Tibial nerve (tissue), 4 donors: ENCODE measurements around the gene MARF1.

ENCODE experiments used
- EP300 ChIP-seq, 2 donors: sonication (generic); formaldehyde crosslinking; IDR thresholded peaks; one replicate each; pipeline ENCODE4 v1.6.1; 2017; ENCODE audit warnings: antibody characterized with exemption in 2 of 2, mild to moderate bottlenecking in 1 of 2
- POLR2A ChIP-seq, 2 donors: fragments of 450-650 bp; IDR thresholded peaks; one replicate each; pipeline ENCODE4 v1.6.1; 2017; ENCODE audit warnings: antibody characterized with exemption in 2 of 2, mild to moderate bottlenecking in 2 of 2, moderate library complexity in 2 of 2
- TF ChIP-seq, protein P1 (sequence below), 5 experiments: fragments of 200-600 bp in 3 of 5; fragments of 450-650 bp in 2 of 5; sonication (generic) in 3 of 5; IDR thresholded peaks; one replicate each; pipeline ENCODE4 v1.5.1; 2016 to 2019; ENCODE audit warnings: antibody characterized with exemption in 5 of 5, mild to moderate bottlenecking in 3 of 5, moderate library complexity in 2 of 5

DNA sequence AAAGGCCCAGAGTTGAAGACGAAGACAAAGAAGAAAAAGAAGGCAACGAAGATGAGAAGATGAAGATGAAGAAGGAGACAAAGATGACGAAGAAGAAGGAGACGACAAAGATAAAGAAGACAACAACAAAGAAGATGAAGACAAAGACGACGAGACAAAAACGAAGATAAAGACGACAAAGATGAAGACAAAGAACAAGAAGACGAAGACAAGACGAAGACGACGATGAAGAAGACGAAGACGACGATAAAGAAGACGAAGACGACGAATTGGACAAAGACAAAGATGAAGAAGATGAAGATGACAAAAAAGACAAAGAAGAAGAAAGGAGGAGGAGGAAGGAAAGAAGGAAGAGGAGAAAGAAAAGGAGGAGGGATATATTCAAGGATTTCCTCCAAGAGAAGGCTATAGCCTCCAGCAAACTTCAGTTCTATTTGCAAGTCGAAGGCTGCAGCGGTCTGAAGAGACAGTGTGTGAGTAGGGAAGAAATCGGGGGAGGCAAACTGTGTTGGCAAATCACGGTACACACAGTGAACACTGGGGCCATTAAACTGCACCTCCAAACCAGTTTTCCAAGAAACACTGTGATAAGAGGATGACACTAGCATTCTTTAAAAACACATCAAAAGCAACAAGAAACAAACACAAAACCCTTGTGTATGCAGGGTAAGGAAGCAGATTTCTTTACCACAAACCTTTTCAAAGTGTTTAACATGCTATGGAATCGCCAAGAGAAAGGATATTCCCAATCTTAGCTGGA lies 40.5 kb downstream of the MARF1 start:
- TF ChIP-seq, protein P1, sequence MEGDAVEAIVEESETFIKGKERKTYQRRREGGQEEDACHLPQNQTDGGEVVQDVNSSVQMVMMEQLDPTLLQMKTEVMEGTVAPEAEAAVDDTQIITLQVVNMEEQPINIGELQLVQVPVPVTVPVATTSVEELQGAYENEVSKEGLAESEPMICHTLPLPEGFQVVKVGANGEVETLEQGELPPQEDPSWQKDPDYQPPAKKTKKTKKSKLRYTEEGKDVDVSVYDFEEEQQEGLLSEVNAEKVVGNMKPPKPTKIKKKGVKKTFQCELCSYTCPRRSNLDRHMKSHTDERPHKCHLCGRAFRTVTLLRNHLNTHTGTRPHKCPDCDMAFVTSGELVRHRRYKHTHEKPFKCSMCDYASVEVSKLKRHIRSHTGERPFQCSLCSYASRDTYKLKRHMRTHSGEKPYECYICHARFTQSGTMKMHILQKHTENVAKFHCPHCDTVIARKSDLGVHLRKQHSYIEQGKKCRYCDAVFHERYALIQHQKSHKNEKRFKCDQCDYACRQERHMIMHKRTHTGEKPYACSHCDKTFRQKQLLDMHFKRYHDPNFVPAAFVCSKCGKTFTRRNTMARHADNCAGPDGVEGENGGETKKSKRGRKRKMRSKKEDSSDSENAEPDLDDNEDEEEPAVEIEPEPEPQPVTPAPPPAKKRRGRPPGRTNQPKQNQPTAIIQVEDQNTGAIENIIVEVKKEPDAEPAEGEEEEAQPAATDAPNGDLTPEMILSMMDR (IDR thresholded peaks at IDR 0.05): no peak
- TF ChIP-seq POLR2A (IDR thresholded peaks at IDR 0.05) (no peak), EP300 (IDR thresholded peaks at IDR 0.05) (no peak)
